IPS DF 6.9 (cell line): ENCODE data around the gene GOLGA6D.
"Not testable (repeated sequence)": the region's sequence is repeated elsewhere in the genome, so short reads cannot be mapped to it uniquely, and the experiment has no call there.

Experiments
- DNase-seq: peaks from one replicate; pipeline ENCODE4 v3.0.0-alpha.2; 2013; ENCODE audit warnings: low read depth, low spot score
- H3K27ac ChIP-seq: one replicate; pipeline ENCODE4 v1.5.1; 2013; ENCODE audit warnings: low read length, control low read depth
- H3K27me3 ChIP-seq: 2 replicates; pipeline ENCODE4 v1.6.1; 2013; ENCODE audit warnings: mild to moderate bottlenecking, low read length; ENCODE audit not compliant: control insufficient read depth, insufficient read depth
- H3K36me3 ChIP-seq: 2 replicates; pipeline ENCODE4 v1.6.1; 2013; ENCODE audit warnings: low read length; ENCODE audit not compliant: control insufficient read depth, insufficient read depth
- H3K4me1 ChIP-seq: 2 replicates; pipeline ENCODE4 v1.6.1; 2013; ENCODE audit warnings: low read length; ENCODE audit not compliant: control insufficient read depth, insufficient read depth
- H3K4me3 ChIP-seq: 2 replicates; pipeline ENCODE4 v1.5.1; 2013; ENCODE audit warnings: mild to moderate bottlenecking, low read length
- H3K9me3 ChIP-seq: 2 replicates; pipeline ENCODE4 v1.6.1; 2013; ENCODE audit warnings: low read length, inconsistent platforms; ENCODE audit not compliant: control insufficient read depth, insufficient read depth
- WGBS: extraction: QIAGEN DNeasy Blood & Tissue Kit; methylation state at CpG from one replicate; pipeline ENCODE4 v1.1.7; 2013; ENCODE audit warnings: mixed read lengths, missing lambda C conversion rate; ENCODE audit not compliant: insufficient read length, insufficient coverage; 5-methylcytosine and 5-hydroxymethylcytosine counted together

The GOLGA6D gene

GRCh38 chr15:75282572-75282971 lies at the start of gene GOLGA6D:
Gene GOLGA6D (plus strand): TSS chr15:75282835. CDS start chr15:75282876, 41 bp downstream.
- not testable (repeated sequence) for H3K27me3 ChIP-seq, H3K9me3 ChIP-seq, H3K4me3 ChIP-seq, H3K36me3 ChIP-seq, H3K4me1 ChIP-seq, DNase-seq, H3K27ac ChIP-seq
- WGBS: no CpG with 5 or more reads among the region's 7 CpGs

- H3K9me3 ChIP-seq: no peaks in the 10 kb centered on the region
- DNase-seq: no peak
- no peak overlapping the region for H3K4me3 ChIP-seq
- WGBS: no CpG with 5 or more reads among the region's 14 CpGs
- H3K4me1 ChIP-seq: no peaks in the 10 kb centered on the region; the same call in 1 of the 2 replicates
- no peaks in the 10 kb centered on the region for H3K27me3 ChIP-seq
- H3K27ac ChIP-seq: no peak overlapping the region
- H3K36me3 ChIP-seq: no peaks in the 10 kb centered on the region
These were observed 49.0 kb upstream of the GOLGA6D start for GRCh38 chr15:75233504-75234190.

- no CpG with 5 or more reads among the region's 5 CpGs for WGBS
- H3K27me3 ChIP-seq: no peaks in the 10 kb centered on the region
- H3K4me1 ChIP-seq: no peaks in the 10 kb centered on the region; the same call in 1 of the 2 replicates
- H3K27ac ChIP-seq: no peak overlapping the region
- H3K9me3 ChIP-seq: no peaks in the 10 kb centered on the region
- H3K4me3 ChIP-seq: no peak overlapping the region
- H3K36me3 ChIP-seq: no peaks in the 10 kb centered on the region
- DNase-seq: no peak
These were observed 48.3 kb upstream of the GOLGA6D start for GRCh38 chr15:75234191-75234810.

- Histone ChIP-seq H3K9me3 (no peaks in the 10 kb centered on the region), H3K36me3 (no peaks in the 10 kb centered on the region), H3K27me3 (no peaks in the 10 kb centered on the region), H3K4me1 (no peaks in the 10 kb centered on the region; the same call in 1 of the 2 replicates), H3K4me3 (no peak overlapping the region), H3K27ac (no peak overlapping the region)
- no CpG with 5 or more reads among the region's 10 CpGs for WGBS
- no peak for DNase-seq
These were observed 47.5 kb upstream of the GOLGA6D start for GRCh38 chr15:75235051-75235673.

- Histone ChIP-seq H3K4me1 (no peaks in the 10 kb centered on the region; the same call in 1 of the 2 replicates), H3K4me3 (no peak overlapping the region), H3K27me3 (no peaks in the 10 kb centered on the region), H3K36me3 (no peaks in the 10 kb centered on the region), H3K27ac (no peak overlapping the region), H3K9me3 (no peaks in the 10 kb centered on the region)
- WGBS: no CpG with 5 or more reads among the region's 11 CpGs
- no peak for DNase-seq
These were observed 46.6 kb upstream of the GOLGA6D start for GRCh38 chr15:75235760-75236729.

- Histone ChIP-seq H3K4me3 (no peak overlapping the region), H3K4me1 (no peaks in the 10 kb centered on the region; the same call in 1 of the 2 replicates), H3K9me3 (no peaks in the 10 kb centered on the region), H3K27ac (no peak overlapping the region), H3K36me3 (no peaks in the 10 kb centered on the region), H3K27me3 (no peaks in the 10 kb centered on the region)
- no peak for DNase-seq
- WGBS: no CpG with 5 or more reads among the region's 11 CpGs
These were observed 45.2 kb upstream of the GOLGA6D start for GRCh38 chr15:75237316-75237982.

- no peaks in the 10 kb centered on the region; the same call in 1 of the 2 replicates for H3K4me1 ChIP-seq
- no peak overlapping the region for H3K4me3 ChIP-seq
- no peak for DNase-seq
- no CpG with 5 or more reads among the region's 5 CpGs for WGBS
- no peaks in the 10 kb centered on the region for H3K9me3 ChIP-seq
- H3K27me3 ChIP-seq: no peaks in the 10 kb centered on the region
- H3K27ac ChIP-seq: no peak overlapping the region
- H3K36me3 ChIP-seq: no peaks in the 10 kb centered on the region
These were observed 44.5 kb upstream of the GOLGA6D start for GRCh38 chr15:75238150-75238549.

GRCh38 chr15:75245741-75246140 lies 36.9 kb upstream of the GOLGA6D start:
- not testable (repeated sequence) for DNase-seq, H3K27me3 ChIP-seq, H3K9me3 ChIP-seq, H3K4me1 ChIP-seq, H3K27ac ChIP-seq, H3K4me3 ChIP-seq, H3K36me3 ChIP-seq
- no CpG with 5 or more reads among the region's 1 CpG for WGBS

- WGBS: no CpG with 5 or more reads among the region's 6 CpGs
- not testable (repeated sequence) for H3K9me3 ChIP-seq, H3K4me1 ChIP-seq, H3K4me3 ChIP-seq, H3K36me3 ChIP-seq, H3K27ac ChIP-seq, DNase-seq, H3K27me3 ChIP-seq
These were observed 33.6 kb upstream of the GOLGA6D start for GRCh38 chr15:75248991-75249390.
